ENCODE measurements around the gene COMMD3.

The COMMD3 gene

GRCh38 chr10:22334414-22335172 is 18.4 kb downstream of the COMMD3 start:
- H3K4me3 ChIP-seq (ENCODE audit: low read depth, low read length): peak overlapping the region; percentile 45
- no peak for DNase-seq (ENCODE audit: low read depth)

- DNase-seq (ENCODE audit: low read depth): no peak
- H3K4me3 ChIP-seq (ENCODE audit: low read depth, low read length): peak overlapping the region; percentile 45
These were observed 19.2 kb downstream of the COMMD3 start for GRCh38 chr10:22335173-22335933.

GRCh38 chr10:22338185-22338900 is 22.2 kb downstream of the COMMD3 start:
- no peak overlapping the region for H3K4me3 ChIP-seq (ENCODE audit: low read depth, low read length)
- DNase-seq (ENCODE audit: low read depth): no peak

- no peak for DNase-seq (ENCODE audit: low read depth)
- no peak overlapping the region for H3K4me3 ChIP-seq (ENCODE audit: low read depth, low read length)
These were observed 22.7 kb downstream of the COMMD3 start for GRCh38 chr10:22338931-22339330.

GRCh38 chr10:22339761-22340328 is 23.7 kb downstream of the COMMD3 start:
- no peak for DNase-seq (ENCODE audit: low read depth)
- H3K4me3 ChIP-seq (ENCODE audit: low read depth, low read length): peak overlapping the region; percentile 74

- no peak for DNase-seq (ENCODE audit: low read depth)
- H3K4me3 ChIP-seq (ENCODE audit: low read depth, low read length): peak overlapping the region; percentile 74
These were observed 24.4 kb downstream of the COMMD3 start for GRCh38 chr10:22340329-22341189.

GRCh38 chr10:22341190-22341925 is 25.2 kb downstream of the COMMD3 start:
- H3K4me3 ChIP-seq (ENCODE audit: low read depth, low read length): peak overlapping the region; percentile 74
- no peak for DNase-seq (ENCODE audit: low read depth)

- no peak overlapping the region for H3K4me3 ChIP-seq (ENCODE audit: low read depth, low read length)
- no peak for DNase-seq (ENCODE audit: low read depth)
These were observed 25.7 kb downstream of the COMMD3 start for GRCh38 chr10:22341926-22342196.

- DNase-seq (ENCODE audit: low read depth): no peak
- no peak overlapping the region for H3K4me3 ChIP-seq (ENCODE audit: low read depth, low read length)
These were observed 26.2 kb downstream of the COMMD3 start for GRCh38 chr10:22342421-22342820.

GRCh38 chr10:22343731-22344130 is 27.5 kb downstream of the COMMD3 start:
- DNase-seq (ENCODE audit: low read depth): no peak
- H3K4me3 ChIP-seq (ENCODE audit: low read depth, low read length): no peak overlapping the region

- no peak for DNase-seq (ENCODE audit: low read depth)
- H3K4me3 ChIP-seq (ENCODE audit: low read depth, low read length): no peak overlapping the region
These were observed 28.1 kb downstream of the COMMD3 start for GRCh38 chr10:22344249-22344648.

GRCh38 chr10:22344781-22345300 is 28.7 kb downstream of the COMMD3 start:
- no peak for DNase-seq (ENCODE audit: low read depth)
- H3K4me3 ChIP-seq (ENCODE audit: low read depth, low read length): no peak overlapping the region

GRCh38 chr10:22345301-22346095 is 29.3 kb downstream of the COMMD3 start, which contains the start of gene SPAG6:
Gene SPAG6 (plus strand): TSS chr10:22345496. CDS start chr10:22345612, 116 bp downstream.
- DNase-seq (ENCODE audit: low read depth): no peak

GRCh38 chr10:22346096-22346661 is 30.0 kb downstream of the COMMD3 start:
- H3K4me3 ChIP-seq (ENCODE audit: low read depth, low read length): no peak overlapping the region
- no peak for DNase-seq (ENCODE audit: low read depth)

More at GRCh38 chr10:22345301-22346095, 29.3 kb downstream of the COMMD3 start, which contains the start of gene SPAG6:
- no peak within 1 kb of the TSS for H3K4me3 ChIP-seq (ENCODE audit: low read depth, low read length)

GRCh38 chr10:22349755-22350154 is 33.6 kb downstream of the COMMD3 start:
- H3K4me3 ChIP-seq (ENCODE audit: low read depth, low read length): no peak overlapping the region
- no peak for DNase-seq (ENCODE audit: low read depth)

GRCh38 chr10:22351131-22351703 is 35.0 kb downstream of the COMMD3 start:
- no peak overlapping the region for H3K4me3 ChIP-seq (ENCODE audit: low read depth, low read length)
- no peak for DNase-seq (ENCODE audit: low read depth)
